HG03439 (cell line): Measurements from ENCODE around the gene STX11.

ENCODE experiments used
- ATAC-seq: cut with Tn5 transposase; IDR thresholded peaks from one replicate; pipeline ENCODE4 v1.9.1; 2021; ENCODE audit warnings: mild to moderate bottlenecking, moderate library complexity; ENCODE audit not compliant: unreplicated experiment

Gene STX11

GRCh38 chr6:144214029-144214428 lies 63.7 kb downstream of the STX11 start:
- ATAC-seq: no peak

DNA sequence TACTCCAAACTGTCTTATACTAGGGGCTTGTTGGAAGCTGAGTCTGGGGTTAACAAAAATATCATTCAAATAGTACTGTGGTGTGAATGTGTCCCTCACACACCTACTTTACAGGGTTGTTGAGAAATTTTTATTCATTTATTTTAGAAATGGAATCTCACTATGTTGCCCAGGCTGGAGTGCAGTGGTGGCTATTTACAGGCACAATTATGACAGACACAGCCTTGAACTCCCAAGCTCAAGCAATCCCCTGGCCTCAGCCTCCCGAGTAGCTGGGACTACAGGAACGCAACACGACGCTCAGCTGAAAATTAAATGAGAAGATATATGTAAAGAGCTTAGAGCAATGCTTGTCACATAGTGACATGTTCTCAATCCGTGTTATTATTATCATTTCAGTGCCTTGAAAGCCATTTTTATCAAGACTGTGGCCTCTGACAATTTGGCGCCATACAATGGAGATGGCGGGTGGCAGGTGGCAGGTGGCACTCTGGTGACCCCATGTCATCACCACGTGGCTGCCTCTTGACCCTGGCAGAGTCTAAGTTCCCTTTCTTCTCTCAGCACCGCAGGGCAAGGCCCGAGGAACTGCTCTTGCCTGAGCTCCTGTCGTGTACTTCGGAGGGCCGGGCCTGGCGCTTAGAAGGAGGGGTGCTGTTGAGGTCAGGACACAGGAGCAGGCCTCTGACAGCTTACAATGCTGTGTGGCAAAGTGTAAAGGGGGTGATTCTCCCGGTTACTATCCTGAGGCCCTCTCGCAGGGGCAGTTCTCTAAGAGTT lies 64.5 kb downstream of the STX11 start:
- no peak for ATAC-seq

DNA sequence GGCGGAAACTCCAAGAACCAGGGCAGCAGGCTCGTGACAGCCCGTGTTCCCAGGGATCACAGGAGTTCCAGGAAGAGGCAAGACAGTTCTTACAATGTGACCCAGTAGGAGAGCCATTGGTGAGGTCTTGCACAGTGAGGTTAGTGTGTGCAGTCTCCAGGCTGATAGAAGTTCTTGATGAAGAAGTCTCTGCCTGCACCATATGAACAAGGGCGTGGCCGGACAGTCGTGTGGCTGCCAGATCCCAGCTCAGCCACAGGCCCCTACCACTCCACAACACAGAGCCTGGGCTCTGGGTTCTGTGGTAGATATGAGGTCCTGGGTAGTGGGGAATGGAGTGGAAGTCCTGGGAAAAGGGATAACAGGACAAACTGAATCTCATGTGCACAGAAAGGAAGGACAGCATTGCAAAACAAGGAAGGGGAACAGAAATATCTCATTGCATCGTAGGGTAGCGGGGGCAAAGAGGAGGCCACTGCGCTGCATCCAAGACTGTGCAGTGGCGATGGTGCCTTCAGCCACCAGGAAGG lies 65.2 kb downstream of the STX11 start:
- ATAC-seq: peak; percentile 16

- peak; percentile 89 for ATAC-seq
Measured at GRCh38 chr6:144215932-144216667, 65.8 kb downstream of the STX11 start.

GRCh38 chr6:144216668-144217218 lies 66.4 kb downstream of the STX11 start:
- peak; percentile 35 for ATAC-seq

DNA sequence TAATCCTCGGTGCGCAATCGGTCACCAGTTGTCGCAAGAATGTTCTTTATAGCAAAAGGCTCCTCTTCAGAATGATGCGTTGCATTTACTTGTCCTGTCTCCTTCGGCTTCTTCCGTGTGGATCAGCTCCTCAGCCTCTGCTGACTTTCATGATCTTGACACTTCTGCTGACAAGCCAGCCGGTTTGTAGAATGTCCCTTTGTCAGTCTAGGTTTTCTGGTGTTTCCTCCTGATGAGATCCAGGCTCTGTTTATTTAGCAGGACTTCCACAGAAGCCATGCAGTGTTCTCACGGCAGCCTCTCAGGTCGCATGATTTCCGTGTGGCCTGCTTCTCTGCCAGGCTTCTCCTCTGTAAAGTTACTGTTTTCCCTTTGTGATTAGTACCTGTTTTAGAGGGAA lies 66.9 kb downstream of the STX11 start:
- no peak for ATAC-seq

DNA sequence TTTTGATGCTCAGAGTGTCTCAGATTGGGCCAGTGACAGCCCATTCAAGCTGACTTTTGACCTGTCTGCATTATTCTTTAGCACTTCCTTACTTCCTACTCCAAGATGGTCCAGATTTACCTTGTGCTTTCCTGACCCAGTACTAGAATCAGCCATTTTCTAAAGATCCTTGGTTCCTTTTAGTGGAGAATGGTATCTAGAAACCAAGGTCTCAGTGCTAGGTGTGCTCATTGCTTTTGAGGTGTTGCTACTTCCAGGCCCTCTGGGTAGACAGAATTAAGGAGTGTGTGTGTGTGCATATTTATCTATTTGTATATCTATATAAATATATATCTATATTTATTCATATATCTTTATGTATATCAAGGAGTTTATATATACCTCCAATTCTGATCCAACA lies 67.5 kb downstream of the STX11 start:
- ATAC-seq: no peak

GRCh38 chr6:144219056-144219685 lies 68.9 kb downstream of the STX11 start:
- no peak for ATAC-seq

- ATAC-seq: no peak
Measured at GRCh38 chr6:144220031-144220790, 69.9 kb downstream of the STX11 start.

- ATAC-seq: no peak
Measured at GRCh38 chr6:144223686-144224085, 73.4 kb downstream of the STX11 start.

GRCh38 chr6:144231721-144232120 lies 81.4 kb downstream of the STX11 start:
- no peak for ATAC-seq

DNA sequence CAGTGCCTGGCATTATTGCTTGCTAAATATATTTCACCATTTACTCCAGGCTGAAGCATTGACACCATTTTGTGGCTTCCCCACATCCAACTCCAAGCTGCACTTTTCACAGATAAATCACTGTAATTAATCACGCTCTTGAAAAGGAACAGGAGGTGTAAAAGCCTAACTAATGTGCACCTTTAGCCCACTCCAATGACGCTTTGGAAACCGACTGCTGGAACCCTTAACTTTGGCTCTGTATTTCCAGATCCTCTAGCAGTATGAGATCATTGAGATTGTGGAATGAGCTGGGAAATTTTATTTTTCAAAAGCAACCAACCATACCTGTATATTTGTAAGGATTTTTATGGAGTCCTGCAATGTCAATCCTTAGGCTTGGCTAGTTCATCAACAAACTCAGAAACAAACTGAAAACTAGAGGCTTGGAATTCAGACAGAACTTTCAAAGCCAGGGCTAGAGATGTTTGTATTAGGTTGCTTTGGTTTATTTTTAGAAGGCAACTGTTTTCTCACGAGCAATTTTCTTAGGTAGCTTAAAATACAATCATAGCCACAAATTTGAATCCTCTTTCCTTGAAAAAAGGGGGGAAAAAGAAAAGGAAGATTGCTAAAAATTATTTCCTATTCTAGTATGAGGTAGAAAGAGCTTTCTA lies 82.0 kb downstream of the STX11 start:
- no peak for ATAC-seq

DNA sequence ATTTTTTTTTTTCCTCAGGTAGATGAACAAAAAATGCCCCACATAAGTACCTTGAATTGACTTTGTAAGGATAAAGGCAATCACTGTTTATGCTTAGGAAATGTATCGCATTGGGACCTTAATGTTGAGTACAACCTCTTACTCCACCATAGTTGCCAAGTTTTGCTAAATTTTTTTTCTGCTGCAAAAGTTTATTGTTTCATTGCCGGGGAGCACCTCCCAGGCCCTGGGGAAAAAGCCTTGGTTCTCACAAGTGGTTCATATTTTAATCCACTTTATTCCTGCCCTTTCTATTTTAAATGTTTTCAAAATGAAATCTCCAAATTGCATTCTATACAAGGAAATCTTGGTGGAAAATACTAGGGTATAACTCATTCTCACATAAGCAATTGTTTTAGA lies 82.5 kb downstream of the STX11 start:
- ATAC-seq: no peak

GRCh38 chr6:144234399-144234798 lies 84.1 kb downstream of the STX11 start:
- ATAC-seq: no peak

DNA sequence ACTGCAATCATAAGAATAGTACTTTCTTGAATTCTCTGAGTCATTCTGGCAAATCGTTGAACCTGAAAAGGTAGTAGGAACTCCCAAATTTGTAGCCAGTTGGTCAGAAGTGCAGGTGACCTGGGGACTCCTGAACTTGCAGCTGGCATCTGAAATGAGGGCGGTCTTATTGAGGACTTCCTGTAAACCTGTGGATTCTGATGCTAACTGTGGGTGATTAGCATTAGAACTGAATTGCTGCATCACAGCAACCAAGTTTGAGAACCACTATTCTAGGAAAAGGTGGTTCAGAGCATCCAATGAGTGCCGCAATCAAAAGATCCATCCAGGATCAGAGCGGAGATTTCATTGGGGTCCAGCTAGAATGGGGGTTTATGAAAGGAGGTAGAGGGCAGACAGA lies 84.6 kb downstream of the STX11 start:
- ATAC-seq: no peak
